Stimulated activated CD8-positive, alpha-beta memory T cell treated with anti-CD3 and anti-CD28 coated beads, Interleukin-15, amount 100 ng/mL, for 24 hours (primary cell): ENCODE measurements around the gene DNAJA1.
"Not testable (repeated sequence)": the region's sequence is repeated elsewhere in the genome, so short reads cannot be mapped to it uniquely, and the experiment has no call there.

Source experiments
- DNase-seq: peaks from one replicate; pipeline ENCODE4 v3.0.0-alpha.2; 2020; ENCODE audit warnings: low read depth

DNAJA1 gene

DNA sequence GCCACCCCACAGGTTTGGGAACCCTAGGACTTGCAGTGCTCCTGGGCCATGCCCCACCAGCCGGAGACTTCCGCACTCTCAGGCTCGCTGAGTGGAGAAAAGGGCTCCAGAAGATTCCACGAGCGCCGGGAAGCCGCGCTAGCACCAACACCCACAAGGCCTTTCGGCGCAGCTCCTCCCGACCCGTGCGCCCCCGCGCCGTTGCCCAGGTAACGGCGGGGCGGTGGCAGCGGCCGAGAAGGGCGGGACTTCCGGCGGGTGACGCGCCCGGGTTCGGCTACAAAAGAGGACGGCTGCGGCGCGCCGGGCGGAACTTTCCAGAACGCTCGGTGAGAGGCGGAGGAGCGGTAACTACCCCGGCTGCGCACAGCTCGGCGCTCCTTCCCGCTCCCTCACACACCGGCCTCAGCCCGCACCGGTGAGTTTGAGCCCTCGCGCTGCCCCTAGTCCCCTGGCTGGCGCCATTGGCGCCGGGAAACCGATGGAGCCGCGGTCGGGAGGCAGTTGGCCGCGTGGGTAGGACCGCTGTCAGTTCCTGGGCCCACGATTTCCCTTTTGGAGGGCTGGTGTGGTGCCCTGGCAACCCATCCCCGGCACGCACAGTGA lies at the start of gene DNAJA1:
Gene DNAJA1, plus strand, starts transcription at position 308 of the 606 bp plus-strand sequence. CDS start 1,212 bp downstream, outside the sequence.
- DNase-seq, result peak; percentile 95

DNA sequence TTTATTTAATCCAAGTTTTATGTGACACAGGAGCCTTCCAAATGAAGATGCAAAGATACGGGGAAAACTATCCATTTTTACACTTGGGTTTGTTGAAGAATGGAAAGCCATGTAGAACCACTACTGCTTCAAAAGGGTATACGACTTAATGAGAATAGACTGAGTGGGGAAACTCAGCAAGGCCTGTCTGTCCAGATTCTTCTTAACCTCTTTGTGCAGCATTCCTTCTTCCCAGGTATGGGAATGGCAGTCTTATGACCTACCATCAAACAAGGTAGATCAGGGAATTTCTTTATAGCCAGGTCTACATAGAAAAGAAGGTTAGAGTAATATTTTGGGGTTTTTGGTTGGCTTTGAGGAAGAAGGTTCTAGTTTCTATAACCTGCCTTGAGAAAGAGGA lies 47.0 kb upstream of the DNAJA1 start:
- no peak for DNase-seq

DNA sequence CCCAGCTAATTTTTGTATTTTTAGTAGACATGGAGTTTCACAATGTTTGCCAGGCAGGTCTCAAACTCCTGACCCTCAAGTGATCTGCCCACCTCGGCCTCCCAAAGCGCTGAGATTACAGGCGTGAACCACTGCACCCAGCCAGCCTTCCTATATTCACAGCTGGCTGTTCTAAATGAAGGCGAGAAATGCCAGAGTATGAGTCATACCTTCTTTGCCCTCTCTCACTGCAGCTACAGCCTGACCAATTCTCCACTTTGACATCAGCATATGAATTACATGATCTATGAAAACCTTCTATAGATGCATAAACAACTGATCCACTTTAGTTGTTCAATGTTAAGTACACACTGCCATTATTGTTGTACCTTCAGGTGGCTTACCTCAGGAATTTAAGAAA lies 38.1 kb upstream of the DNAJA1 start:
- DNase-seq, result no peak

DNA sequence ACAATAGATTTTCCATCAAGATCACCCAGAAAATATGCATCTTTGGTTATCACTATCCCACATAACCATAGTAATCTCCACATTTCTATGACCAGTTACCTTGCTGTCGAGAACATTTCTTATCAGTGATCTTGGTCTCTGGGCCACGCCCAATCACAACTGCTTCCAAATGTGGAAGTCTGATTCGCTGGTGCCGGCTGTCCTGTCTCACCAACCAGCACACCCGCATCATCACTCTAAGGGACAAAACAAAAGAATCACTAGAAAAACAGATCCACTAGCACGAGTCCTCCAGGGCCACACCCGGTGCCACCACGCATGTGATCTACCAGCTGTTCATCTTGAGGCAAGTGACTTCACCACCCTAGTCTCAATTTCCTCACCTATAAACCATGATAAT lies 35.4 kb upstream of the DNAJA1 start:
- DNase-seq, result no peak

DNA sequence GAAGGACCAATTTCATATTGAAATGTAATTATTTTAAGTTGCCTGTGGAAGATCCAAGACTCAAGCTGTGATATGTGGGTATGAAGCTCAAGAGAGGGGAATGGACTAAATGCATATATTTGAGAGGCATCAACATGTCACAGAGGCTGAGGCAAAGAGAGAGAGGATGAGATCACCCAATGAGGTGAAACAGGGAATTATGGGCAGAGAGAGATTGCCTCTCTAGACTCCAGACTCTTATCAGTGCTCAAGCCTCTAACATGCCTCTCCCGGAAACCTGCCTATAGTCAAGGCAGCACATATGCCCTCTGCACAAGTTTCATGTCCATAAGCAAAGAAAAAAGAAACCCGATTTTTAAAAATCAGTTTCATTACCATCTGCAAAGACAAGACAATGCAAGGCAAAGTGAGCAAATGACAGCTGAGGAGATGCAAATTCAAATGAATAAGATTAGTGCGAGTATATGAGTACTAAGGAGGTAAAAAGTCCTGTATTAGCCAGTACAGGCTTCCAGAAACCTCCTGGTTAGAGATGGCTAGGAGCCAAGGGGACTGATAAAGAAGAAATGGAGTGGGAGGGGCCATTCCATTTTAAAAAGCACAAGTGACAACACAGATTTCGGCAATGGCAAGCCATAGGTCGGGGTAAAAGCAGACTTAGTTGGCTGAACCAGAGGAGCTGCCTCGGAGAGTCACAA lies 33.0 kb upstream of the DNAJA1 start:
- no peak for DNase-seq

DNA sequence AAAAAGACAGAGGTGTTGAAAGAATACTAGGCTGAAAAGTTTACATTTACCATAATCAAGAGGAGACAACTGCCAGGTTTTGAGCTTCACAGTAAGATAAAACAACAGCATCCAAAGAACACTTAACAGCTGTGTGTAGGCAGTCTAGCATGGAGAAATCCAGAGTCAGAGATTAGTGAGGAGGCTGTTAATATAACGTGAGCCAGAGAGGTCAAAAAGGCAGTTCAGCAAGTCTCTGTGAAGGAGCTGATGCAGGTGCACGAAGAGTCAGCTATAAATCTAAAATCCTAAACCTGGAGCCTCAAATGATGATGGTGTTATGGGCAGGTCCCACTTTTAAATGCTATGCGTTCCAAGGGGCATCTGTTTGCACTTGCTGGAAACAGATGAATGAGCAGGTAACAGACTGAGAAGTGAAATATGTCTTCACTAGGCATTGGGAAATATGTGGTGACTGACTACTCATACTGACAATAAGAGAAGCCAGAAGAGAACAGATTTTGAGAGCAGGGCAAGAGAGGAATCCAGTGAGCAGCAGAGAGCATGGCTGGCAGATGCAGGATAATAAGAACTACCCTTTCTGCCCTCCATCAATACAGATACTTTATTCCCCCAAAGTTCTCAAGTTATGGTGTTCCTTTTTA lies 32.4 kb upstream of the DNAJA1 start:
- no peak for DNase-seq

DNA sequence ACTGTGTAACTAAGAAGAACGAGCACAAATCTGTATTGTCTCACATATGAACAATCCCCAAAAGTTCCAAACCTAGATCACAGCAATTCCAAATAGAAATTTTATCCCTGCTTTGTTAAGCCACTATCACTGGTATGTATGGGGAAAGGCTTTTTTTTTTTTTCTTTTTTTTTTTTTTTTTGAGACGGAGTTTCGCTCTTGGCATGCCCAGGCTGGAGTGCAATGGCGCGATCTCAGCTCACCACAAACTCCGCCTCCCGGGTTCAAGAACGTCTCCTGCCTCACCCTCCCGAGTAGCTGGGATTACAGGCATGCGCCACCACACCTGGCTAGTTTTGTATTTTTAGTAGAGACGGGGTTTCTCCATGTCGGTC lies 24.4 kb upstream of the DNAJA1 start:
- DNase-seq, result not testable (repeated sequence)

DNA sequence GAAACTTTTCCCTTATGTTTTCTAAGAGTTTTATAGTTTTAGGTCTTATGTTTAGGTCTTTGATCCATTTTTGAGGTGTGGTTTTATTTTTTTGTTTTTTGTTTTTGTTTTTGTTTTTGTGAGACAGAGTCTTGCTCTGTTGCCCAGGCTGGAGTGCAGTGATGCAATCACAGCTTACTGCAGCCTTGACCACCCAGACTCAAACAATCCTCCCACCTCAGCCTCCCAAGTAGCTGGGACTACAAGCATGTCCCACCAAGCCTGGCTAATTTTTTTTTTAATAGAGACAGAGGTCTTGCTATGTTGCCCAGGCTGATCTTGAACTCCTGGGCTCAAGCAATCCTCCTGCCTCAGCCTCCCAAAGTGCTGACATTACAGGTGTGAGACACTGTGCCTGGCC lies 19.7 kb upstream of the DNAJA1 start:
- DNase-seq, result not testable (repeated sequence)

DNA sequence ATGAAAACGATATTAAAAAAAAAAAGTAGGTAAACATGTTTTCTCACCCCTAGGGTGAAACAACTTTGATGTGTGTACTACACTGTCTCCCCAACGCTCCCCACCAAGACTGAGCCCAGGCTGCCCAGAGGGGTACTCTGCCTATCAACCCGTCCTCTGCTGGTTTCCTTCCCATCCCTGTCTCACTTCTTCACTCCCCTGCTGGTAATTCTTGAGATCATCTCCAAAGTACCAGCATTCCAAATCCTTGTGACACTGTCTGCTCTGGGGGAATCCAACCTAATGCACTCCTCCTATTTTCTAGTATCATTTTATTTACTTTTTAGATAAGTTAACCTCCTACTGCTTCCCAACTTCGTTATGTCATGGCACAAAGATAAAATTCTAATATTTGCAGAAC lies 17.3 kb upstream of the DNAJA1 start:
- DNase-seq, result no peak

DNA sequence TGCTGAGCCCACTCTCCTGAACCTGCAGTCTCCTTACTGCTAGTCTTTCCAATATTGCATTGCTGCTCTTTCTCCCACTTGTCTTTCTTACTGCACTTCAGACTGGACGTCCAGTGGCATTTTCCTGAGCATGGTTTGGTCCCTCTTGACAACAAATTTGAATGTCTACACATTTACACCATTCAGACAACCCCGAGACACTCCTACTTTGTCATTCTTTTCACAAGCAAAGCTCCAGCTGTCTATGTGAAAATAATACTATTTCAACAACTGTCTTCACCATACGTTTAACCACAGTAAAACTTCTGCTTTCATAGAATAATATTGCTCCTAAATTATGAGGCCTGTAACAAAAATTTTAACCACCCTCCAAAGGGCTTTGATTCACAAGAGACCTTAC lies 13.2 kb upstream of the DNAJA1 start:
- no peak for DNase-seq

DNA sequence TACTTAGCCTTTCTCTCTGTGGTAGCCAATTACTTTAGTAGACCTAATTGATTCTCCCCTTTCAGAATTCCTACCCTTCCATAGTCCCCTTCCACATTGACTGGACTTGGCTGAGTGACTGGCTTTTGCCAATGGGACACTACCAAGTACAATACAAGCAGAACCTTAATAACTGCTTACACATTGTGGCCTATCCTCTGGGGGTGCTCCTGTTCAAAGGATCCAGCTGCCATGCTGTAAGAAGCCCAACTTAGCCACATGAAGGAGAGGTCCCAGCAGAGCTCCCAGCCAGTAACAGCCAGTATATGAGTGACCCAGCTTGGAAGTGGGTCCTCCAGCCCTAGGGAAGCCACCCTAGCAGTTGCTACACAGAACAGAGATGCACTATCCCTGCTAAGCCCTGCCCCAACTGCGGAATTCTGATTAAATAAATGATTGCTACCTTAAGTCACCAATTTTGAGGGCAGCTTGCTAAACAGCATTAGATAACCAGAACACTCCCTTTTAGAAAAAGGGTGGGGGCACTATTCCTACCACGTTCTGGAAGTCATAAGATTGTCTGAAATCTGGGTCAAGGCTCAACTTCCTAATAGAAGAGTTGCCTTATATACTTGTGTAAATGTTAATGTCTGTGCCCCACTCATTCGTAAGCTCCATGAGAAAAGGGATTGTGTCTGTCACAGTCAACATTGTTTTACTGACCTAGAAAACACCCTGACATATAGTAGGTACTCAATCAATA lies 12.6 kb upstream of the DNAJA1 start:
- DNase-seq, result no peak

DNA sequence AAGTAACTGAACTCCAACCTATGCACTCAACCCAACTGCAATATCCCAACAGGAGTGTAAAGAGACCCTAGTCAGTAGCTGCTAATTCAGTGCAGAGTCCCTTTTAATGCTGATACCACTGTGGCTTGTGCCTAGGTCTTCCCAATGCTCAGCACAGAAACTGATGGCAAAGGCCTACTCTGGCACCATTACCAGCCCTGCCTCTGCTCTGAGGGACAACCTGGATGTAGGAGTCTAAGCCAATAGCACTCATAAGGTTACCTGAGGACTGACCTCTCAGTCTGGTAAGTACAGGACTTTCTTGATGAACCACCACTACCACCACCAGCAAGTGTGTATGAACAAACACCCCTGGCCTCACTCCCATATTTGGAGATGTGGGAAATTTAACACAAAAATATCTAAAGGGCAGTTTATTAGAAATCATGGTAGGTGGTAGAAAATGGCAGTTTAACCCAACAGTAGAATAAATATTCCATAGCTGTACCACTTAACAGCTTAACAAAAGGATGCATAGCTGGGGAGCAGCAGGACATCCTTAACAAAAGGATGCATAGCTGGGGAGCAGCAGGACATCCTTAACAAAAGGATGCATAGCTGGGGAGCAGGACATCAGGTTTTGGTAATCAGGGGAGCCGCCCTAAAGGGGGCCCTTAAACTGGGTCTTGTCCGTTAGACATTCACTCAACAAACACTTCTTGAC lies 11.0 kb upstream of the DNAJA1 start:
- no peak for DNase-seq

DNA sequence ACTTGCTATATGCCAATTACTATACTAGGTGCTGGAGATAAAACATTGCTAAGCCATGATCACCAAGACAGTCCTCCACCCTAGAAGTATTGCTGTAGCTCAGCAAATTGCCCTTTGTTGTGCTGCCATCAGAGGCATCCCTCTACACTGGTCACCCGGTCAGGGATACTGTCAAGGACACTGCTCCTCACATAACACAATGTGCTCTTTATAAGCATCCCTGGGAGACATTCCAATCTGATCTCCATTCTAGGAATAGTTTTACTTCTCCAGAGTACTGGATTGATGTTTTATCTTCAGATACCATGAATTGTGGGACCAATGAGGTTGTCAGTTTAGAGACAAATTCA lies 10.4 kb upstream of the DNAJA1 start:
- no peak for DNase-seq

DNA sequence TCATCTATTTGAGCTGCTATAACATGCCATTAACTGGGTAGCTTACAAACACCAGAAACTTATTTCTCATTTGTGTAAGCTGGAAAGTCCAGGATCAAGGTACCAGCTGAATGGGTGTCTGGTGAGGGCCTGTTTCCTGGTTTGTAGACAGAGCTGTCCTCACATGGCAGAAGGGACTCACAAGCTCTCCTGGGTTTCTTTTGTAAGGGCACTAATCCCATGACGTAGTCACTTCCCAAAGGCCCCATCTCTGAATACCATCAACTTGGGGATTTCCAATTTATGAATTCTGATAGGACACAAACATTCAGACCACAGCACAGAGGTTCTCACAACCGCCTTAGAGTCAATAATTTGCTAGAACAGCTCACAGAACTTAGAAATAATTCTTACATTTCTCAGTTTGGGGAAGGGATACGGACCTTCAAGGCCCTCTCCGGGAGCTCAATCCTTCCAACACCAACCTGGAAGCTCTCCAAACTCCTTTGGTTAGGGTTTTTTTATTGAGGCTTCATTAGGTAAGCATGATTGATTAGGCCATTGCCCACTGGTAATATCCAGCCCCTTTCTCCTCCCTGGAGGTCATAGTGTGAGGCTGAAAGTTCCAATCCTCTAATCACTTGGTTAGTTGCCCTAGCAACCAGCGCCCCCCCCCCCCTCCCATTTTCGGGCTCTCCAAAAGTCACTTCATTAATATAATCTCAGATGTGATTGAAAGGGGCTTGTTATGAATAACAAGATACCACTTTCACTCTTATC lies 7.6 kb upstream of the DNAJA1 start:
- no peak for DNase-seq

DNA sequence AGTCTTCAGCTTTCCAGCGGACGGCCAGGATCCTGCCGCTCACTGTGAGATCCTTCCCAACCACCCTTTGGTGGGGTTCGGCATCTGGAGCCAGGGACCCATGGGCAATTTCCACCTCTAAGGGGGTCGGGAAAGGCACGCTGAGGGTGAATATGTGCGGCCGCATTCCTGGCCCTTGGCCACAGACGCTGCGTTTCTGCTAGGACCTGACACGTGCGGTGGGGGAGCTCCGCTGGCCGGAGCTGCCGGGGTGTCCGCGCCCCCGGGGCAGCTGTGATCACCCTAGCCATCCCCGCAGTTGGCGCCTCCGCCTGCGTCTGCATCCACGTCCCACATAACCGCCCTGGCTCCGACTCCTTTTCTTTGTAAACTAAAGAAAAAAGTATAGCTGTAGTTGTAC lies 5.3 kb upstream of the DNAJA1 start:
- no peak for DNase-seq

DNA sequence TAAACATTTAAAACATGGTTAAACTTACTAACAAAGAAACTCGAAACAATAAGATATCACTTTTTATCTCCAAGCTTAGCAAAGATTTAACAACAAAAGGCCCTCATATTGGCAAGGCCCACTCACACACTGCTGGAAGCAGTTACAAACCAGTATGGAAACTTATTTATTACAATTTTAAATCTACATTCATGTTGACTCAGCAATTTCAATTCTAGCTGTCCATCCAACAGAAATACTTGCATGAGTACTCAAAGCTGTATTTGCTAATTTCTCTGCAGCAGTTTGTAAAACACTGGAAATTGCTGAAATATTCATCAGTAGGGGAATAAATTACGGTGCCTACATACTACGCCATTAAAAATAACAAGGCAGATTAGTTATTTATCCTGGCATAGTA lies 2.8 kb upstream of the DNAJA1 start:
- no peak for DNase-seq

DNA sequence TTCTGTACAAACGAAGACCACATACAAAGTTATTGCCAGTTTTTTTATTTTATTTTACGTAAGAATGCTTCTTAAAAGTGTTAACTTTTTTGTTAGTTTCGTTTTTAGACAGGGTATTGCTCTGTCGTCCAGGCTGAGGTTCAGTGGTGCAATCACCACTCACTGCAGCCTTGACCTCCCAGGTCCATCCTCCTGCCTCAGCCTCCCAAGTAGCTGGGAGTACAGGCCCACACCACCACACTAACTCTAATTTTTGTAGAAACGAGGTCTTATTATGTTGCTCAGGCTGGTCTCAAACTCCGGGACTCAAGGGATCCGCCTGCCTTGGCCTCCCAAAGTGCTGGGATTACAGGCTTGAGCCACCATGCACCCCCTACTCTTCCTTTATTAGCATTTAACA lies 2.3 kb upstream of the DNAJA1 start:
- no peak for DNase-seq

DNA sequence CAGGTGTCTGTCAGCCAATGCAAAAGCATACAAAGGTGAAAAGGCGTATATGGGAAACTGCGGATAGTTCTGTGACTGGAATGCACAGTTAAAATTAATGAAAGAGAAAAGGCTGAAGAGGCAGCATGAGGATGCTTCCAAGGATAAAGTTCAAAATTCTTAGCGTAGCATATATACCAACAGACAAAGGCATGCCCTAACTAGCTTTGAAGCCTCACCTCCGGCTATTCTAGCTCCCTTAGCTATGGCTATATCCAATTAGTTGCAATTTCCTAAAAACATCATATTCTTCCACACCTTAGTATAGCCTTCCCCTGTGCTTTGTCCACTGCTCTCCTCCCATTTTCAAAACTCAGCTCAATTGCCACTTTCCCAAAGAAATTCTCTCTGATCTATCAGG lies 1.4 kb upstream of the DNAJA1 start:
- DNase-seq, result no peak

DNA sequence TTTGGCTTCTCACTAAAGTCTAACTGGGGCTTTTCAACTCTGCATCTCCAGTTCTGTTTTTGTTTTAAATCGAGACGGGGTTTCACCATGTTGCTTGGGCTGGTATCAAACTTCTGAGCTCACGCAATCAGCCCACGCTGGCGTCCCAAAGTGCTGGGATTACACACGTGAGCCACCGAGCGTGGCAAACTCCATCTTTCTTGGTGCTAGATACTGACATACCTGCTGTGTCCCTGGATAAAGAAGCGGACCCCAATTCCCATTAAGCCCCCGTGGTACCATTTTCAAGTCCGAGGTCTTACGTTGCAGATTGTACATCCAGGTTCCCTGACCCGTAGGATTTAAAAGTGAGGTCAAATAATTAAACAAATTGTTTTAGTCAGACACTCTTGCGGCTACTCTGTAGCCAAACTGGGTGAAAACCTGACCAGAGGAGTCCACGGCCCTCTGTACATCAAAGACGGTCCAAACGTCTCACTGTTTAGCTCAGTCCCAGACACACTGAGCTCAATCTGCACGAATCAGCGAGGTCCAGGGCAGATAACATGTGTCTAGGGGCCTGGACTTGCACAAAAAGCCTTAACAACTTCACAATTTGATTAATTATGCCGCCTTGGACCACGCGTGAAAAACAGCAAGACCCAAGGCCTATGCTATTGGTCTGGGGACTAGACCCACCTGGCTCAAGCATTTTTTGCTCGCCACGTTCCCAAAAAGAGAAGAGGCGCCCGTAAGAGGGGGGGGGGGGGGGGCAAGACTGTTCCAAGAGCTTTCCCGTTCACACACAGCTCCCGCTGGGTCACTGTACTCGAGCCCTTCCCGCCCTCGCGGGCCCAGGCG lies 727 bp upstream of the DNAJA1 start:
- DNase-seq, result no peak

DNA sequence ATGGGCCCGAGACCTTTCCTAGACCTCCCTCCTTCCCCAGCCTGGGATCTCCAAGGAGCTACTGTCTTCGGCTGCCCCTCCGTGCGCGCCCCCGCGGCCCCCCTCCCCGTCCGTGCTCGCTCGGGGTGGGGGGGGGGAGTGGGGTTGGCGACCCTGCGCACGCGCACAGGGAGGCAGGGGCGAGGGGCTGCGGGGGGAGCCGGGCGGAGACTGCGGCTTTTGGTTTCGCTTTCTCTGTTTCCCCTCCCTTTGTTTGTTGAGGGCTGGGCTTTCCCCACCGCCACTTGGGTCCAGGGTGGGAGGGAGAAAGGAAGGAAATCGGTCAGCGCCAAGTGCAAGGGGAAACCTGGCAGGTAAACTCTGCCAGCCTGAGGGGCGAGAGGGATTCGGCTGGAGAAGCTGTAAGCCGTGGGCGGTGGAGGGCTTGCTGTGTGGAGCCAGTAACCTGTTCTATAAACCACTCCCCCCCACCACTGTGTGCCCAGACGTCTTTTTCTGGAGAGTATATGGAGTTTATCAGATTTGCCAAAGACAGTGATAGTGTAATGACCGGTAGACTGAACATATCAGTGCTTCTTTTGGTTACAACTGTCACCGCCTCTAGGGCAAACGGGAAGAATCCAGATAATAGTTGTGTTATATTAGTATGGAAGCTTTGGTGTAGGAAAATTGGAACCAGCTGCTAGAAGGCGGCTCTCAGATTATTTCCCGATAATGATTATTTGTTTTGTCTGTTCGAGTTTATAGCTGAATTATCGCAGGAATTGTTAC lies 684 bp downstream of the DNAJA1 start:
- DNase-seq, result peak; percentile 56
